H1 (cell line): Measurements from ENCODE around the gene GKN2. TPM values are rescaled to one million over a fixed set of nuclear protein-coding genes. Genes with fewer than 3 reads are reported as not detected.

Source experiments
- CTCF ChIA-PET: fragments of 300-600 bp; sonication (Branson Sonifier 250); formaldehyde crosslinking; loops from one replicate; lab custom pipeline; 2021; ENCODE audit not compliant: partially characterized antibody; lab: Charles Lee
- POLR2A ChIA-PET: fragments of 300-600 bp; sonication (Branson Sonifier 250); formaldehyde crosslinking; loops from one replicate; lab custom pipeline; 2021; ENCODE audit warnings: inconsistent platforms; ENCODE audit not compliant: partially characterized antibody; lab: Charles Lee
- DNase-seq, 2 experiments: peaks; one replicate each; pipeline versions ENCODE4 v3.0.0 to v3.0.0-alpha.2; 2010 to 2022; ENCODE audit warnings: low spot score in 2 of 2, low read depth in 1 of 2, mixed read lengths in 1 of 2
- FAIRE-seq: peaks from 2 replicates; lab custom pipeline; 2011; peaks lifted over from hg19 to GRCh38; lab: Jason Lieb, UNC
- H2AFZ ChIP-seq: 2 replicates; pipeline ENCODE4 v1.8.1; 2012; ENCODE audit warnings: low read length, inconsistent platforms
- H2AK5ac ChIP-seq: 2 replicates; pipeline ENCODE4 v1.6.1; 2013; ENCODE audit warnings: low read depth, low read length
- H2BK120ac ChIP-seq: replicated peaks from 2 replicates; pipeline ENCODE3; 2013; ENCODE audit warnings: low read depth, low read length, inconsistent platforms
- H2BK12ac ChIP-seq: 2 replicates; pipeline ENCODE4 v1.6.1; 2013; ENCODE audit warnings: low read depth, low read length
- H2BK15ac ChIP-seq: 2 replicates; pipeline ENCODE4 v1.6.1; 2013; ENCODE audit warnings: low read length
- H2BK20ac ChIP-seq: 2 replicates; pipeline ENCODE4 v1.6.1; 2013; ENCODE audit warnings: low read length
- H2BK5ac ChIP-seq: 2 replicates; pipeline ENCODE4 v1.6.1; 2013; ENCODE audit warnings: low read depth, low read length
- H3K14ac ChIP-seq: 2 replicates; pipeline ENCODE4 v1.6.1; 2013; ENCODE audit warnings: inconsistent platforms; ENCODE audit not compliant: insufficient read length
- H3K18ac ChIP-seq: 2 replicates; pipeline ENCODE4 v1.6.1; 2013; ENCODE audit warnings: low read length; ENCODE audit errors: extremely low read depth
- H3K23ac ChIP-seq: 2 replicates; pipeline ENCODE4 v1.6.1; 2013; ENCODE audit warnings: inconsistent platforms; ENCODE audit not compliant: insufficient read length
- H3K23me2 ChIP-seq: 2 replicates; pipeline ENCODE4 v1.6.1; 2013; ENCODE audit warnings: low read depth, low read length
- H3K27ac ChIP-seq: 2 replicates; pipeline ENCODE4 v1.6.1; 2011; ENCODE audit warnings: low read depth, low read length, inconsistent platforms
- H3K27me3 ChIP-seq, 4 experiments: replicated peaks in 1 of 4; 1 replicate in 1 of 4; 2 replicates in 3 of 4; pipeline versions ENCODE4 v1.6.1 to v1.8.1; 2011 to 2013; ENCODE audit warnings: low read length in 3 of 4, mild to moderate bottlenecking in 3 of 4, inconsistent platforms in 2 of 4, mixed read lengths in 2 of 4, moderate library complexity in 1 of 4; ENCODE audit not compliant: control insufficient read depth in 3 of 4, insufficient read depth in 3 of 4; ENCODE audit errors: extremely low read depth in 1 of 4
- H3K36me3 ChIP-seq, 4 experiments: 2 replicates each; pipeline versions ENCODE4 v1.6.1 to v1.8.1; 2011 to 2013; ENCODE audit warnings: mild to moderate bottlenecking in 4 of 4, low read length in 3 of 4, moderate library complexity in 2 of 4, control low read depth in 1 of 4, inconsistent platforms in 1 of 4; ENCODE audit not compliant: insufficient read depth in 4 of 4, control insufficient read depth in 2 of 4
- H3K4ac ChIP-seq: replicated peaks from 2 replicates; pipeline ENCODE3; 2013; ENCODE audit warnings: low read length, low read depth, mixed read lengths, inconsistent platforms; ENCODE audit not compliant: insufficient read length
- H3K4me1 ChIP-seq, 4 experiments: replicated peaks in 1 of 4; 1 replicate in 1 of 4; 2 replicates in 3 of 4; pipeline versions ENCODE4 v1.6.1 to v1.8.1; 2011 to 2013; ENCODE audit warnings: low read length in 3 of 4, inconsistent platforms in 2 of 4, mixed read lengths in 1 of 4; ENCODE audit not compliant: insufficient read depth in 4 of 4, control insufficient read depth in 3 of 4
- H3K4me2 ChIP-seq, 2 experiments: 2 replicates each; pipeline versions ENCODE4 v1.6.1 to v1.8.1; 2011 to 2013; ENCODE audit warnings: low read depth in 2 of 2, low read length in 2 of 2, control low read depth in 1 of 2, inconsistent platforms in 1 of 2, mild to moderate bottlenecking in 1 of 2; ENCODE audit not compliant: insufficient read depth in 1 of 2
- H3K4me3 ChIP-seq, 4 experiments: fragments of 200-600, 300-600 bp in 1 of 4; sonication (generic), shearing (Covaris generic), sonication (Bioruptor Twin) in 1 of 4; 2 replicates each; pipeline versions ENCODE4 v1.5.1 to v1.8.1; 2011 to 2016; ENCODE audit warnings: low read length in 4 of 4, low read depth in 3 of 4, control low read depth in 2 of 4, inconsistent platforms in 2 of 4, mild to moderate bottlenecking in 2 of 4, mixed read lengths in 1 of 4, moderate library complexity in 1 of 4; ENCODE audit not compliant: insufficient read depth in 2 of 4; ENCODE audit errors: extremely low read depth in 1 of 4
- H3K56ac ChIP-seq: replicated peaks from 2 replicates; pipeline ENCODE3; 2013; ENCODE audit warnings: low read depth, mild to moderate bottlenecking, mixed read lengths, low read length, inconsistent platforms; ENCODE audit not compliant: insufficient read length
- H3K79me1 ChIP-seq: 2 replicates; pipeline ENCODE4 v1.6.1; 2013; ENCODE audit warnings: low read depth, low read length, control low read depth
- H3K79me2 ChIP-seq, 2 experiments: 2 replicates each; pipeline versions ENCODE4 v1.6.1 to v1.8.1; 2012 to 2013; ENCODE audit warnings: low read length in 2 of 2, mild to moderate bottlenecking in 2 of 2, inconsistent platforms in 1 of 2; ENCODE audit not compliant: insufficient read depth in 2 of 2, control insufficient read depth in 1 of 2
- H3K9ac ChIP-seq, 4 experiments: replicated peaks in 1 of 4; 1 replicate in 1 of 4; 2 replicates in 3 of 4; pipeline versions ENCODE4 v1.6.1 to v1.8.1; 2011 to 2013; ENCODE audit warnings: low read depth in 3 of 4, low read length in 3 of 4, control low read depth in 2 of 4, mild to moderate bottlenecking in 2 of 4, moderate library complexity in 2 of 4, inconsistent platforms in 1 of 4; ENCODE audit errors: extremely low read depth in 1 of 4
- H3K9me3 ChIP-seq, 2 experiments: 2 replicates each; pipeline versions ENCODE4 v1.6.1 to v1.8.1; 2012 to 2013; ENCODE audit warnings: mild to moderate bottlenecking in 2 of 2, moderate library complexity in 2 of 2, control low read depth in 1 of 2, inconsistent platforms in 1 of 2, low read depth in 1 of 2, low read length in 1 of 2, mixed read lengths in 1 of 2; ENCODE audit not compliant: insufficient read depth in 2 of 2
- H4K20me1 ChIP-seq, 2 experiments: replicated peaks in 1 of 2; 2 replicates each; pipeline versions ENCODE3 to v1.8.1; 2011 to 2013; ENCODE audit warnings: inconsistent platforms in 2 of 2, low read length in 2 of 2, mild to moderate bottlenecking in 1 of 2; ENCODE audit not compliant: insufficient read depth in 2 of 2, control insufficient read depth in 1 of 2
- H4K5ac ChIP-seq: 2 replicates; pipeline ENCODE4 v1.6.1; 2013; ENCODE audit warnings: low read length, low read depth, mixed read lengths, inconsistent platforms; ENCODE audit not compliant: insufficient read length
- H4K8ac ChIP-seq: 2 replicates; pipeline ENCODE4 v1.8.0; 2013; ENCODE audit warnings: mild to moderate bottlenecking, moderate library complexity, low read length, inconsistent platforms; ENCODE audit not compliant: insufficient read depth; ENCODE audit errors: extremely low read depth
- H4K91ac ChIP-seq: replicated peaks from 2 replicates; pipeline ENCODE3; 2013; ENCODE audit warnings: low read length, mixed read lengths, inconsistent platforms; ENCODE audit not compliant: insufficient read length
- ATF3 ChIP-seq: IDR thresholded peaks from 2 replicates; pipeline ENCODE4 v1.6.1; 2011; ENCODE audit warnings: low read depth, mild to moderate bottlenecking, low read length; ENCODE audit not compliant: insufficient read depth
- CBX8 ChIP-seq: fragments of 300-800, 300-1000 bp; sonication (generic); IDR thresholded peaks from 2 replicates; pipeline ENCODE4 v1.7.1; 2016; ENCODE audit warnings: low read depth, low read length, borderline replicate concordance
- CEBPB ChIP-seq: IDR thresholded peaks from 2 replicates; pipeline ENCODE4 v1.6.1; 2012; ENCODE audit warnings: low read depth, low read length
- CHD2 ChIP-seq: IDR thresholded peaks from 2 replicates; pipeline ENCODE4 v1.6.1; 2012; ENCODE audit warnings: low read length, improper control_type of control experiment
- EZH2 ChIP-seq: fragments of 200-600 bp; sonication (generic); IDR thresholded peaks from 2 replicates; pipeline ENCODE4 v1.7.1; 2012; ENCODE audit warnings: low read depth, mild to moderate bottlenecking, moderate library complexity, low read length, inconsistent platforms; ENCODE audit not compliant: severe bottlenecking
- KDM1A ChIP-seq: fragments of 200-600, 300-600 bp; sonication (generic); IDR thresholded peaks from 2 replicates; pipeline ENCODE4 v1.7.1; 2016; ENCODE audit warnings: mild to moderate bottlenecking, low read length, borderline replicate concordance
- PHF8 ChIP-seq: fragments of 200-600 bp; sonication (generic); conservative IDR thresholded peaks from 2 replicates; pipeline ENCODE4 v1.7.1; 2012; ENCODE audit warnings: low read depth, mild to moderate bottlenecking, inconsistent platforms, low read length, moderate library complexity
- RFX5 ChIP-seq: IDR thresholded peaks from 2 replicates; pipeline ENCODE4 v1.6.1; 2011; ENCODE audit warnings: low read depth, low read length, improper control_type of control experiment, borderline replicate concordance
- RNF2 ChIP-seq: fragments of 200-900, 300-1000 bp; sonication (generic); IDR thresholded peaks from 2 replicates; pipeline ENCODE4 v1.7.1; 2016; ENCODE audit warnings: borderline replicate concordance, low read depth, mild to moderate bottlenecking, antibody characterized with exemption, low read length; ENCODE audit not compliant: poor library complexity, severe bottlenecking; ENCODE audit errors: missing control alignments
- SIX5 ChIP-seq: IDR thresholded peaks from 2 replicates; pipeline ENCODE4 v1.6.1; 2011; ENCODE audit warnings: mild to moderate bottlenecking, low read depth, low read length
- WGBS, 2 experiments: shearing (Covaris generic) in 1 of 2; methylation state at CpG; one replicate each; pipeline versions ENCODE4 v1.1.6 to v1.1.7; 2013 to 2015; ENCODE audit warnings: low lambda C conversion rate in 2 of 2, mixed read lengths in 2 of 2, inconsistent platforms in 1 of 2, low coverage in 1 of 2, missing lambda C conversion rate in 1 of 2; ENCODE audit not compliant: insufficient replicate concordance in 2 of 2, insufficient coverage in 1 of 2, insufficient read length in 1 of 2; ENCODE audit errors: extremely low coverage in 1 of 2, missing lambda C conversion rate in 1 of 2; 5-methylcytosine and 5-hydroxymethylcytosine counted together
- polyA plus RNA-seq, 7 experiments: library from polyadenylated mRNA; depleted of rRNA in 3 of 7; stranded (reverse) in 5 of 7; unstranded in 2 of 7; fragments of >200 nt in 5 of 7; fragments of 200-250 nt in 2 of 7; gene quantifications; 1 replicate in 5 of 7; 2 replicates in 1 of 7; 4 replicates in 1 of 7; pipeline versions ENCODE4 v1.2.1 to v1.2.3, GENCODE V29; 2011 to 2013; ENCODE audit warnings: missing spikeins in 2 of 7, mixed read lengths in 2 of 7
- total RNA-seq: library from RNA; stranded (reverse); fragmentation: NEBNext Ultra II Directional; extraction: Animal tissue kit (Norgen Biotek cat#: 25700); gene quantifications from 2 replicates; pipeline ENCODE4 v1.2.1, GENCODE V29; 2021
- TF ChIP-seq, protein P1 (sequence below): IDR thresholded peaks from 2 replicates; pipeline ENCODE4 v1.6.1; 2012; ENCODE audit warnings: inconsistent platforms

GKN2 gene
- total and polyA plus RNA-seq, 2 of the 8 experiments (the other 6 are each of a cell fraction or from before 2014, with no cell fraction given), result not detected

GRCh38 chr2:68920481-68921170 lies 32.1 kb downstream of the GKN2 start:
- H2AFZ ChIP-seq, result no peak overlapping the region
- no peaks in the 10 kb centered on the region for H3K79me1 ChIP-seq
- H2BK15ac ChIP-seq, result no peak overlapping the region
- H3K4me3 ChIP-seq, result no peak overlapping the region
- H4K5ac ChIP-seq, result no peak overlapping the region
- no peaks in the 10 kb centered on the region for H3K27me3 ChIP-seq
- H4K20me1 ChIP-seq, result no peaks in the 10 kb centered on the region
- no peaks in the 10 kb centered on the region for H3K9me3 ChIP-seq
- no peak overlapping the region for H3K9ac ChIP-seq
- no peak overlapping the region for H2BK12ac ChIP-seq
- H4K91ac ChIP-seq, result no peak overlapping the region
- H3K56ac ChIP-seq, result no peak overlapping the region
- H2BK5ac ChIP-seq, result no peak overlapping the region
- no peak for TF ChIP-seq CHD2
- TF ChIP-seq CEBPB, result no peak
- TF ChIP-seq RFX5, result no peak
- TF ChIP-seq EZH2, result no peak
- TF ChIP-seq CBX8, result no peak
- TF ChIP-seq, protein P1, sequence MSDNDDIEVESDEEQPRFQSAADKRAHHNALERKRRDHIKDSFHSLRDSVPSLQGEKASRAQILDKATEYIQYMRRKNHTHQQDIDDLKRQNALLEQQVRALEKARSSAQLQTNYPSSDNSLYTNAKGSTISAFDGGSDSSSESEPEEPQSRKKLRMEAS, result no peak
- no peak for TF ChIP-seq RNF2
- no peak for TF ChIP-seq PHF8
- no peak for TF ChIP-seq KDM1A
- no peak for TF ChIP-seq ATF3
- no peak for TF ChIP-seq SIX5
- FAIRE-seq (no peak), DNase-seq (no peak)
- no peak overlapping the region for H3K23ac ChIP-seq
- H3K14ac ChIP-seq, result no peak overlapping the region
- 89% methylated on average over 6 of the region's 6 CpGs; no CpG with 5 or more reads in 1 of the 2 experiments for WGBS, 2 experiments
- H3K4me1 ChIP-seq, result no peaks in the 10 kb centered on the region; a peak in 1 of 7 replicates
- H3K36me3 ChIP-seq, result no peaks in the 10 kb centered on the region
- no peaks in the 10 kb centered on the region for H3K79me2 ChIP-seq
- H4K8ac ChIP-seq, result no peak overlapping the region
- H3K18ac ChIP-seq, result no peak overlapping the region
- H3K4ac ChIP-seq, result no peak overlapping the region
- H3K4me2 ChIP-seq, result no peak overlapping the region
- no peak overlapping the region for H3K27ac ChIP-seq
- ChIA-PET POLR2A (no interaction called here), CTCF (interaction anchor here (1.5 to 1.9 kb wide), 3 partner anchors 13 to 169 kb away, joined by 3 to 6 read pairs (median 6); no protein-coding TSS in a partner anchor)
- no peaks in the 10 kb centered on the region for H3K23me2 ChIP-seq
- H2BK20ac ChIP-seq, result no peak overlapping the region
- no peak overlapping the region for H2BK120ac ChIP-seq
- H2AK5ac ChIP-seq, result no peak overlapping the region
